ENCODE results near the gene GTF3C1. TPM values are rescaled to one million over a fixed set of nuclear protein-coding genes. Genes with fewer than 3 reads are reported as not detected.

GTF3C1 gene
- total RNA-seq, 2 donors from 2014 or later: 56.1 to 60.4 TPM

GRCh38 chr16:27544671-27545070, 5.0 kb downstream of the GTF3C1 start:
- H3K4me3 Mint-ChIP-seq: no peak overlapping the region
- peak overlapping the region; percentile 13 for H3K27ac Mint-ChIP-seq
- no peak for ATAC-seq (replicated peaks)
- peaks cover 78% of the 10 kb centered on the region for H3K36me3 Mint-ChIP-seq (ENCODE audit: low read depth)
- H3K9me3 Mint-ChIP-seq: no peaks in the 10 kb centered on the region
- peaks cover 28% of the 10 kb centered on the region for H3K4me1 Mint-ChIP-seq
- H3K27me3 Mint-ChIP-seq: no peaks in the 10 kb centered on the region

GRCh38 chr16:27543801-27544200, 5.9 kb downstream of the GTF3C1 start:
- no peak overlapping the region for H3K27ac Mint-ChIP-seq
- H3K4me1 Mint-ChIP-seq: peaks cover 24% of the 10 kb centered on the region
- H3K36me3 Mint-ChIP-seq (ENCODE audit: low read depth): peaks cover 85% of the 10 kb centered on the region
- H3K27me3 Mint-ChIP-seq: no peaks in the 10 kb centered on the region
- no peak for ATAC-seq (replicated peaks)
- no peaks in the 10 kb centered on the region for H3K9me3 Mint-ChIP-seq
- H3K4me3 Mint-ChIP-seq: no peak overlapping the region

- H3K36me3 Mint-ChIP-seq (ENCODE audit: low read depth): peaks cover 95% of the 10 kb centered on the region
- ATAC-seq (replicated peaks): no peak
- H3K4me3 Mint-ChIP-seq: no peak overlapping the region
- peak overlapping the region; percentile 41 for H3K27ac Mint-ChIP-seq
- H3K9me3 Mint-ChIP-seq: no peaks in the 10 kb centered on the region
- H3K4me1 Mint-ChIP-seq: peaks cover 9% of the 10 kb centered on the region
- no peaks in the 10 kb centered on the region for H3K27me3 Mint-ChIP-seq
These were observed 10.1 kb downstream of the GTF3C1 start for GRCh38 chr16:27539636-27540035.

GRCh38 chr16:27539120-27539519, 10.6 kb downstream of the GTF3C1 start:
- H3K27me3 Mint-ChIP-seq: no peaks in the 10 kb centered on the region
- H3K36me3 Mint-ChIP-seq (ENCODE audit: low read depth): peaks cover 95% of the 10 kb centered on the region
- H3K9me3 Mint-ChIP-seq: no peaks in the 10 kb centered on the region
- no peak overlapping the region for H3K4me3 Mint-ChIP-seq
- ATAC-seq (replicated peaks): no peak
- peaks cover 5% of the 10 kb centered on the region for H3K4me1 Mint-ChIP-seq
- H3K27ac Mint-ChIP-seq: peak overlapping the region; percentile 41

GRCh38 chr16:27538528-27538927, 11.2 kb downstream of the GTF3C1 start:
- Mint-ChIP-seq H3K4me1 (peaks cover 5% of the 10 kb centered on the region), H3K4me3 (no peak overlapping the region), H3K27me3 (no peaks in the 10 kb centered on the region), H3K9me3 (no peaks in the 10 kb centered on the region), H3K36me3 (ENCODE audit: low read depth) (peaks cover 95% of the 10 kb centered on the region), H3K27ac (peak overlapping the region; percentile 32)
- no peak for ATAC-seq (replicated peaks)

GRCh38 chr16:27534256-27534655, 15.5 kb downstream of the GTF3C1 start:
- Mint-ChIP-seq H3K36me3 (ENCODE audit: low read depth) (peaks cover 95% of the 10 kb centered on the region), H3K9me3 (no peaks in the 10 kb centered on the region), H3K27me3 (no peaks in the 10 kb centered on the region), H3K4me3 (no peak overlapping the region), H3K4me1 (peaks cover 5% of the 10 kb centered on the region), H3K27ac (no peak overlapping the region)
- ATAC-seq (replicated peaks): no peak

- Mint-ChIP-seq H3K4me3 (no peak overlapping the region), H3K36me3 (ENCODE audit: low read depth) (peaks cover 95% of the 10 kb centered on the region), H3K4me1 (peaks cover 5% of the 10 kb centered on the region), H3K27me3 (no peaks in the 10 kb centered on the region), H3K9me3 (no peaks in the 10 kb centered on the region), H3K27ac (no peak overlapping the region)
- ATAC-seq (replicated peaks): no peak
These were observed 17.6 kb downstream of the GTF3C1 start for GRCh38 chr16:27531826-27532800.

GRCh38 chr16:27531186-27531585, 18.5 kb downstream of the GTF3C1 start:
- H3K27ac Mint-ChIP-seq: peak overlapping the region; percentile 18

GRCh38 chr16:27529962-27530361, 19.8 kb downstream of the GTF3C1 start:
- ATAC-seq (replicated peaks): no peak
- Mint-ChIP-seq H3K27ac (peak overlapping the region; percentile 18), H3K4me3 (no peak overlapping the region), H3K9me3 (no peaks in the 10 kb centered on the region), H3K36me3 (ENCODE audit: low read depth) (peaks cover 96% of the 10 kb centered on the region), H3K27me3 (no peaks in the 10 kb centered on the region), H3K4me1 (peaks cover 5% of the 10 kb centered on the region)

More at GRCh38 chr16:27531186-27531585, 18.5 kb downstream of the GTF3C1 start:
- ATAC-seq (replicated peaks): no peak
- H3K9me3 Mint-ChIP-seq: no peaks in the 10 kb centered on the region
- H3K4me3 Mint-ChIP-seq: no peak overlapping the region
- peaks cover 95% of the 10 kb centered on the region for H3K36me3 Mint-ChIP-seq (ENCODE audit: low read depth)
- H3K4me1 Mint-ChIP-seq: peaks cover 5% of the 10 kb centered on the region
- H3K27me3 Mint-ChIP-seq: no peaks in the 10 kb centered on the region

- Mint-ChIP-seq H3K4me3 (no peak overlapping the region), H3K27me3 (no peaks in the 10 kb centered on the region), H3K4me1 (peaks cover 5% of the 10 kb centered on the region), H3K27ac (no peak overlapping the region), H3K36me3 (ENCODE audit: low read depth) (peaks cover 100% of the 10 kb centered on the region), H3K9me3 (no peaks in the 10 kb centered on the region)
- no peak for ATAC-seq (replicated peaks)
These were observed 21.4 kb downstream of the GTF3C1 start for GRCh38 chr16:27528294-27528693.

GRCh38 chr16:27526180-27526579, 23.5 kb downstream of the GTF3C1 start:
- no peak for ATAC-seq (replicated peaks)
- Mint-ChIP-seq H3K27ac (no peak overlapping the region), H3K4me3 (no peak overlapping the region), H3K27me3 (no peaks in the 10 kb centered on the region), H3K36me3 (ENCODE audit: low read depth) (peaks cover 100% of the 10 kb centered on the region), H3K9me3 (no peaks in the 10 kb centered on the region), H3K4me1 (no peaks in the 10 kb centered on the region)

GRCh38 chr16:27522173-27522707, 27.5 kb downstream of the GTF3C1 start:
- peaks cover 79% of the 10 kb centered on the region for H3K36me3 Mint-ChIP-seq (ENCODE audit: low read depth)
- ATAC-seq (replicated peaks): no peak
- no peaks in the 10 kb centered on the region for H3K4me1 Mint-ChIP-seq
- H3K27ac Mint-ChIP-seq: no peak overlapping the region
- no peaks in the 10 kb centered on the region for H3K9me3 Mint-ChIP-seq
- no peak overlapping the region for H3K4me3 Mint-ChIP-seq
- H3K27me3 Mint-ChIP-seq: no peaks in the 10 kb centered on the region

- H3K27me3 Mint-ChIP-seq: no peaks in the 10 kb centered on the region
- H3K36me3 Mint-ChIP-seq (ENCODE audit: low read depth): peaks cover 70% of the 10 kb centered on the region
- H3K4me3 Mint-ChIP-seq: no peak overlapping the region
- ATAC-seq (replicated peaks): no peak
- no peaks in the 10 kb centered on the region for H3K4me1 Mint-ChIP-seq
- no peak overlapping the region for H3K27ac Mint-ChIP-seq
- H3K9me3 Mint-ChIP-seq: no peaks in the 10 kb centered on the region
These were observed 28.6 kb downstream of the GTF3C1 start for GRCh38 chr16:27520982-27521673.

- Mint-ChIP-seq H3K27me3 (no peaks in the 10 kb centered on the region), H3K9me3 (no peaks in the 10 kb centered on the region), H3K27ac (no peak overlapping the region), H3K4me3 (no peak overlapping the region), H3K36me3 (ENCODE audit: low read depth) (peaks cover 48% of the 10 kb centered on the region), H3K4me1 (no peaks in the 10 kb centered on the region)
- ATAC-seq (replicated peaks): no peak
These were observed 31.5 kb downstream of the GTF3C1 start for GRCh38 chr16:27518226-27518625.

Data from activated T-helper 17 cell treated with anti-CD3 and anti-CD28 coated beads, Interleukin-2, amount 50 U/mL, for 72 hours (primary cell).